Measurements from ENCODE around the gene LIPA.
"Not testable (repeated sequence)": the region's sequence is repeated elsewhere in the genome, so short reads cannot be mapped to it uniquely, and the experiment has no call there.

Gene LIPA

DNA sequence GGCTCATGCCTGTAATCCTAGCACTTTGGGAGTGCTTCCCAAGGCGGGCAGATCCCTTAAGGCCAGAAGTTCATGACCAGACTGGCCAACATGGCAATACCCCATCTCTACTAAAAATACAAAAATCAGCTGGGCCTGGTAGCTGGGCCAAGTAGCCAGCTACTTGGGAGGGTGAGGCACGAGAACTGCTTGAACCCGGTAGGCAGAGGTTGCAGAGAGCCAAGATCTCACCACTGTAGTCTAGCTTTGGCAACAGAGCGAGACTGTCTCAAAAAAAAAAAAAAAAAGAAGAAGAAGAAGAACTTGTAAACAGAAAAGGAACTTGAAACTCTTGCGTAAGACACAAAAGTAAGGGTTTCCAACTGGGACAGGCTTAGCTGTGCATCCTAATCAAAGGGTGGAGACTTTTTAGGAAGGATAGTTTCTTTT, 44.7 kb upstream of the LIPA start:
- Histone ChIP-seq H3K36me3 (no peaks in the 10 kb centered on the region), H3K4me1 (ENCODE audit: control insufficient read depth in 1 of 2, insufficient read depth in 1 of 2, low read depth in 1 of 2, low read length in 1 of 2) (peaks cover 39 to 48% of the 10 kb centered on the region in 2 experiments), H3K9me3 (no peaks in the 10 kb centered on the region), H3K27me3 (no peaks in the 10 kb centered on the region), H3K27ac (peak overlapping the region; percentile 89), H3K4me3 (ENCODE audit: low read depth in 1 of 2, low read length in 1 of 2) (peak overlapping the region; percentile 45 to 46)
- TF ChIP-seq, protein P1, sequence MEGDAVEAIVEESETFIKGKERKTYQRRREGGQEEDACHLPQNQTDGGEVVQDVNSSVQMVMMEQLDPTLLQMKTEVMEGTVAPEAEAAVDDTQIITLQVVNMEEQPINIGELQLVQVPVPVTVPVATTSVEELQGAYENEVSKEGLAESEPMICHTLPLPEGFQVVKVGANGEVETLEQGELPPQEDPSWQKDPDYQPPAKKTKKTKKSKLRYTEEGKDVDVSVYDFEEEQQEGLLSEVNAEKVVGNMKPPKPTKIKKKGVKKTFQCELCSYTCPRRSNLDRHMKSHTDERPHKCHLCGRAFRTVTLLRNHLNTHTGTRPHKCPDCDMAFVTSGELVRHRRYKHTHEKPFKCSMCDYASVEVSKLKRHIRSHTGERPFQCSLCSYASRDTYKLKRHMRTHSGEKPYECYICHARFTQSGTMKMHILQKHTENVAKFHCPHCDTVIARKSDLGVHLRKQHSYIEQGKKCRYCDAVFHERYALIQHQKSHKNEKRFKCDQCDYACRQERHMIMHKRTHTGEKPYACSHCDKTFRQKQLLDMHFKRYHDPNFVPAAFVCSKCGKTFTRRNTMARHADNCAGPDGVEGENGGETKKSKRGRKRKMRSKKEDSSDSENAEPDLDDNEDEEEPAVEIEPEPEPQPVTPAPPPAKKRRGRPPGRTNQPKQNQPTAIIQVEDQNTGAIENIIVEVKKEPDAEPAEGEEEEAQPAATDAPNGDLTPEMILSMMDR (IDR thresholded peaks at IDR 0.05) = no peak

DNA sequence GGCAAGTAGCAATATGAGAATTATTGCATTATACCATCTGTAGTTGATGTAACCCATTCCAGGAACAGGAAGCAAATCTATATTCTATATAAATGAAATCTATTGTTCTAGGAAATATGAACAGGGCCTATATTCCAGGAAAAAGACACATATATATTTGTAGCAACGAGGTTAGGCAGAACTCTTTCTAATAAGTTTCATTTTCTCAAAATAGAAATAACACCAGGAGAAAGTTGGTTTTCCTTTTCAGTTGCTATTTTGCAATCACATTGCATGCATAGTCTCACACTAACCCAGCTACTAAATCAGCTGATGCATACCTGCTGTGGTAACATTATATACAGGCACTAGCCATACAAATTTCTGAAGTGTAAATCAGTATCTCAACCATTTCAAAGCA, 44.0 kb upstream of the LIPA start:
- no peaks in the 10 kb centered on the region for H3K27me3 ChIP-seq
- no peaks in the 10 kb centered on the region for H3K36me3 ChIP-seq
- TF ChIP-seq, protein P1 (IDR thresholded peaks at IDR 0.05) = no peak
- H3K4me1 ChIP-seq (ENCODE audit: control insufficient read depth in 1 of 2, insufficient read depth in 1 of 2, low read depth in 1 of 2, low read length in 1 of 2) = peaks cover 33 to 42% of the 10 kb centered on the region in 2 experiments
- no peaks in the 10 kb centered on the region for H3K9me3 ChIP-seq
- peak overlapping the region; percentile 45 to 46 for H3K4me3 ChIP-seq (ENCODE audit: low read depth in 1 of 2, low read length in 1 of 2)
- H3K27ac ChIP-seq = peak overlapping the region; percentile 89

- TF ChIP-seq, protein P1 (IDR thresholded peaks at IDR 0.05) = no peak
- Histone ChIP-seq H3K27me3 (no peaks in the 10 kb centered on the region), H3K4me3 (ENCODE audit: low read depth in 1 of 2, low read length in 1 of 2) (peak overlapping the region in 1 of 2 experiments; percentile 45), H3K9me3 (no peaks in the 10 kb centered on the region), H3K36me3 (no peaks in the 10 kb centered on the region), H3K27ac (peak overlapping the region; percentile 89), H3K4me1 (ENCODE audit: control insufficient read depth in 1 of 2, insufficient read depth in 1 of 2, low read depth in 1 of 2, low read length in 1 of 2) (peaks cover 32 to 38% of the 10 kb centered on the region in 2 experiments)
Measured at GRCh38 chr10:89294721-89295239, 43.2 kb upstream of the LIPA start.

- H3K27ac ChIP-seq; H3K4me3 ChIP-seq (ENCODE audit: low read depth in 1 of 2, low read length in 1 of 2); H3K36me3 ChIP-seq; H3K9me3 ChIP-seq; H3K4me1 ChIP-seq (ENCODE audit: control insufficient read depth in 1 of 2, insufficient read depth in 1 of 2, low read depth in 1 of 2, low read length in 1 of 2); H3K27me3 ChIP-seq: not testable (repeated sequence)
Measured at GRCh38 chr10:89285303-89285702, 33.7 kb upstream of the LIPA start.

GRCh38 chr10:89284711-89285110, 33.1 kb upstream of the LIPA start:
- H3K4me3 ChIP-seq (ENCODE audit: low read depth in 1 of 2, low read length in 1 of 2); H3K4me1 ChIP-seq (ENCODE audit: control insufficient read depth in 1 of 2, insufficient read depth in 1 of 2, low read depth in 1 of 2, low read length in 1 of 2); H3K27me3 ChIP-seq; H3K27ac ChIP-seq; H3K36me3 ChIP-seq; H3K9me3 ChIP-seq: not testable (repeated sequence)

DNA sequence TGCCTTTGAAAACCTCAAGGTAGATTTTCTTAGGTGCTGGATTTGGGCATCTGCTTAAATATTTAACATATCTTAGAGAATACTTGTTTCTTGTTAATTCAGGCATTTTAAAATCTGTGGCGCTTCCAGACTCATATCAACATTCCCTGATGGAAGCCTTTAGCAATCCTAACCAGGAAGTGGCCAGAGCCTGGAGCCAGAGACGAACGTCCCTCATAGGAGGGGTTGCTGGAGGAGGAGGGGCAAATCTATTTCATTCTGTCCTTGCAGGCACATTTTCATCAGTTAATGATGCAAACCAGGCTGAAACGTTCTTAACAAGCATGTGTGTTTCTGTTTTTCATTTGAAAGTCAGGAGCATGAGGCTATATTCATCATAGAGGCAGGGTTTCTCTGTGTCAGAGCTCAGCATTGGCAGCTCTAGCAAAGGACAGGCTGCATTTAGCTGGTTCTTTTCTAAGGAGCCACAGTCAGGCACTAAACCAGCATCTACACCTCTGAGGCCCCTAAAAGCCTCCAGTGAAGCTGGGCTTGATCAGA, 32.4 kb upstream of the LIPA start:
- no peaks in the 10 kb centered on the region for H3K9me3 ChIP-seq
- TF ChIP-seq, protein P1 (IDR thresholded peaks at IDR 0.05) = no peak
- H3K4me3 ChIP-seq (ENCODE audit: low read depth in 1 of 2, low read length in 1 of 2) = no peak overlapping the region
- H3K36me3 ChIP-seq = no peaks in the 10 kb centered on the region
- H3K27ac ChIP-seq = no peak overlapping the region
- no peaks in the 10 kb centered on the region for H3K4me1 ChIP-seq (ENCODE audit: control insufficient read depth in 1 of 2, insufficient read depth in 1 of 2, low read depth in 1 of 2, low read length in 1 of 2)
- peaks cover 6% of the 10 kb centered on the region for H3K27me3 ChIP-seq
